HUDEP-2 (cell line): Measurements from ENCODE around the gene RTP3.

Experiments
- DNase-seq, 76 experiments: peaks; one replicate each; lab custom pipeline; 2025; ENCODE audit not compliant: unreplicated experiment in 76 of 76; lab: John Stamatoyannopoulos, UW

Gene RTP3

GRCh38 chr3:46468753-46469600, 28.8 kb upstream of the RTP3 start:
- no peak for DNase-seq

- DNase-seq, result no peak
Measured at GRCh38 chr3:46469680-46470357, 28.0 kb upstream of the RTP3 start.

- DNase-seq, result no peak
Measured at GRCh38 chr3:46470831-46471230, 26.9 kb upstream of the RTP3 start.

- DNase-seq, result no peak
Measured at GRCh38 chr3:46471371-46471914, 26.3 kb upstream of the RTP3 start.

GRCh38 chr3:46472736-46473135, 25.0 kb upstream of the RTP3 start:
- no peak for DNase-seq

GRCh38 chr3:46477145-46477544, 20.6 kb upstream of the RTP3 start:
- no peak for DNase-seq

GRCh38 chr3:46477756-46478155, 20.0 kb upstream of the RTP3 start:
- no peak for DNase-seq

- no peak for DNase-seq
Measured at GRCh38 chr3:46478341-46478740, 19.4 kb upstream of the RTP3 start.

GRCh38 chr3:46479021-46479420, 18.8 kb upstream of the RTP3 start:
- no peak for DNase-seq

- DNase-seq, result no peak
Measured at GRCh38 chr3:46479696-46480095, 18.1 kb upstream of the RTP3 start.

GRCh38 chr3:46480491-46481195, 17.1 kb upstream of the RTP3 start:
- no peak for DNase-seq

- DNase-seq, result no peak
Measured at GRCh38 chr3:46481636-46482035, 16.1 kb upstream of the RTP3 start.

- no peak for DNase-seq
Measured at GRCh38 chr3:46482632-46483350, 15.0 kb upstream of the RTP3 start.

GRCh38 chr3:46483825-46484224, 14.0 kb upstream of the RTP3 start:
- peak in 8 of 76 experiments; percentile 9 to 19 (median 14) for DNase-seq

- DNase-seq, result no peak
Measured at GRCh38 chr3:46484388-46484787, 13.4 kb upstream of the RTP3 start.

GRCh38 chr3:46484911-46485778, 12.6 kb upstream of the RTP3 start:
- no peak for DNase-seq

- DNase-seq, result no peak
Measured at GRCh38 chr3:46485779-46486175, 12.0 kb upstream of the RTP3 start.

- DNase-seq, result peak in 74 of 76 experiments; percentile 42 to 95 (median 85)
Measured at GRCh38 chr3:46488735-46489361, 8.9 kb upstream of the RTP3 start.

- no peak for DNase-seq
Measured at GRCh38 chr3:46489381-46489780, 8.4 kb upstream of the RTP3 start.
